Measurements from ENCODE around the gene TMEM258.

TMEM258 gene

GRCh38 chr11:61762798-61763197 is 29.6 kb downstream of the TMEM258 start:
- TF ChIP-seq SIN3A (IDR thresholded peaks at IDR 0.05; ENCODE audit: borderline replicate concordance, insufficient read depth, low read length) (no peak), FOXP2 (optimal IDR thresholded peaks at IDR 0.05; ENCODE audit: borderline replicate concordance, extremely low read depth, extremely low read length, insufficient read depth) (no peak), TAF1 (IDR thresholded peaks at IDR 0.05; ENCODE audit: borderline replicate concordance, insufficient read depth, low read length) (no peak), POLR2AphosphoS5 (IDR thresholded peaks at IDR 0.05; ENCODE audit: low read depth, low read length) (no peak)
- TF ChIP-seq, protein P1, sequence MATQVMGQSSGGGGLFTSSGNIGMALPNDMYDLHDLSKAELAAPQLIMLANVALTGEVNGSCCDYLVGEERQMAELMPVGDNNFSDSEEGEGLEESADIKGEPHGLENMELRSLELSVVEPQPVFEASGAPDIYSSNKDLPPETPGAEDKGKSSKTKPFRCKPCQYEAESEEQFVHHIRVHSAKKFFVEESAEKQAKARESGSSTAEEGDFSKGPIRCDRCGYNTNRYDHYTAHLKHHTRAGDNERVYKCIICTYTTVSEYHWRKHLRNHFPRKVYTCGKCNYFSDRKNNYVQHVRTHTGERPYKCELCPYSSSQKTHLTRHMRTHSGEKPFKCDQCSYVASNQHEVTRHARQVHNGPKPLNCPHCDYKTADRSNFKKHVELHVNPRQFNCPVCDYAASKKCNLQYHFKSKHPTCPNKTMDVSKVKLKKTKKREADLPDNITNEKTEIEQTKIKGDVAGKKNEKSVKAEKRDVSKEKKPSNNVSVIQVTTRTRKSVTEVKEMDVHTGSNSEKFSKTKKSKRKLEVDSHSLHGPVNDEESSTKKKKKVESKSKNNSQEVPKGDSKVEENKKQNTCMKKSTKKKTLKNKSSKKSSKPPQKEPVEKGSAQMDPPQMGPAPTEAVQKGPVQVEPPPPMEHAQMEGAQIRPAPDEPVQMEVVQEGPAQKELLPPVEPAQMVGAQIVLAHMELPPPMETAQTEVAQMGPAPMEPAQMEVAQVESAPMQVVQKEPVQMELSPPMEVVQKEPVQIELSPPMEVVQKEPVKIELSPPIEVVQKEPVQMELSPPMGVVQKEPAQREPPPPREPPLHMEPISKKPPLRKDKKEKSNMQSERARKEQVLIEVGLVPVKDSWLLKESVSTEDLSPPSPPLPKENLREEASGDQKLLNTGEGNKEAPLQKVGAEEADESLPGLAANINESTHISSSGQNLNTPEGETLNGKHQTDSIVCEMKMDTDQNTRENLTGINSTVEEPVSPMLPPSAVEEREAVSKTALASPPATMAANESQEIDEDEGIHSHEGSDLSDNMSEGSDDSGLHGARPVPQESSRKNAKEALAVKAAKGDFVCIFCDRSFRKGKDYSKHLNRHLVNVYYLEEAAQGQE (IDR thresholded peaks at IDR 0.05; ENCODE audit: insufficient read depth in 1 of 2, low read depth in 2 of 2, low read length in 2 of 2), result no peak

DNA sequence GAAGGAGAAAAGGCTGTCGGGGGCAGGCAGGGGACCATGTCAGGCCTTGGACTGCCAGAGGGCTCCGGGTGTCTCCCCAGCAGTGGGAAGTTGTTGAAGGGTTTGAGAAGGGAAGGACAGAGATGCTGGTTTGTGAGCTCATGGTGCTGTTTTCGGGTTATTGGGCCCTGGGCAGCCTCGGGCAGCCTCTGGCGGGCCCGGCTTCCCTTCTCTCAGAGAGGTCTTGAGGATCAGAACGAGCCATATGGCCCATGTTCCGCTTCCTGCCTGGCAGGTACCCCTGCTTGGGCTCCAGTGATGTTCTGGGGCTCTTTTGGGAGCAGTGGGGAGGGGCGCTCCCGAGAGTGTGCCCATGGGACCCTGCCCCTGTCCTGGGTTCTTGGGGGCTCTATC is 30.2 kb downstream of the TMEM258 start:
- TF ChIP-seq POLR2AphosphoS5 (IDR thresholded peaks at IDR 0.05; ENCODE audit: low read depth, low read length), result no peak
- TF ChIP-seq, protein P1 (IDR thresholded peaks at IDR 0.05; ENCODE audit: insufficient read depth in 1 of 2, low read depth in 2 of 2, low read length in 2 of 2), result no peak
- TF ChIP-seq SIN3A (IDR thresholded peaks at IDR 0.05; ENCODE audit: borderline replicate concordance, insufficient read depth, low read length), result no peak
- TF ChIP-seq TAF1 (IDR thresholded peaks at IDR 0.05; ENCODE audit: borderline replicate concordance, insufficient read depth, low read length), result no peak
- TF ChIP-seq FOXP2 (optimal IDR thresholded peaks at IDR 0.05; ENCODE audit: borderline replicate concordance, extremely low read depth, extremely low read length, insufficient read depth), result no peak

DNA sequence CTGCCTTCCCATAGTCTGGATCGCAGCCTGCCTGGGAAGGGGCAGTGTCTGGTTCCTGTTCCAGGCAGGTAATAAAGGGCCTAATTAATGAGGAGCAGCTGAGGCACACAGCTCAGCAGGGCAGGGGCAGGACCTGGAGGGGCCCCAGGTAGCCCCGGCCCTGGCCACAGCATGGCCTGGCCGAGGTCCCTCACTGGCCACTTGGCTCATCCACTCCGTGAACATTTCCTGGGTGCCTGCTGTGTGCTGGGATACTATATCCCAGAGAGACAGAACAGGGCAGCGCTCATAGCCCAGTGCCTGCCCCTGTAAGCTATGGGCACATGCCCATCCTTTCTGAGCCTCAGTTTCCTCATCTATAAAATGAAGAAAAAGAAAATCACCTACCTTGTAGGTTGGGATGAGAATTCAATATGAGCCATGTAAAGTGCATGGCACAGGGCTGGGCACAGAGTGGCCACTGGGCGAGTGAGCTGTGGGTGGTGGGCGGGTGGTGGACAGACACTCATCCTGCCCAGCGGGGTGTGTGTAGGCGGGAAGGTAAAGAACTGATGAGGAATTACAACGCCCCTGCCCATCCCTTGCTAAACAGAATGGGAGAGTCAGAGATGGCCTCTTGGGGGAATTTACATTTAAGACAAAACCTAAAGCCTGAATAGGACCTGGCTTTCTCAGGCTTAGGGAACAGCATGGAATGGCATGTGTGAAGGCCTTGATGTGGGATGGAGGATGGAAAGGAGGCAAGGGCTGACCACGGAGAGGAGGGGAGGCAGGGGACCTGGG is 30.8 kb downstream of the TMEM258 start:
- TF ChIP-seq TAF1 (IDR thresholded peaks at IDR 0.05; ENCODE audit: borderline replicate concordance, insufficient read depth, low read length) (no peak), SIN3A (IDR thresholded peaks at IDR 0.05; ENCODE audit: borderline replicate concordance, insufficient read depth, low read length) (no peak), FOXP2 (optimal IDR thresholded peaks at IDR 0.05; ENCODE audit: borderline replicate concordance, extremely low read depth, extremely low read length, insufficient read depth) (no peak), POLR2AphosphoS5 (IDR thresholded peaks at IDR 0.05; ENCODE audit: low read depth, low read length) (no peak)
- TF ChIP-seq, protein P1 (IDR thresholded peaks at IDR 0.05; ENCODE audit: insufficient read depth in 1 of 2, low read depth in 2 of 2, low read length in 2 of 2), result no peak

- no peak for TF ChIP-seq FOXP2 (optimal IDR thresholded peaks at IDR 0.05; ENCODE audit: borderline replicate concordance, extremely low read depth, extremely low read length, insufficient read depth)
- TF ChIP-seq POLR2AphosphoS5 (IDR thresholded peaks at IDR 0.05; ENCODE audit: low read depth, low read length), result no peak
- TF ChIP-seq SIN3A (IDR thresholded peaks at IDR 0.05; ENCODE audit: borderline replicate concordance, insufficient read depth, low read length), result no peak
- TF ChIP-seq, protein P1 (IDR thresholded peaks at IDR 0.05; ENCODE audit: insufficient read depth in 1 of 2, low read depth in 2 of 2, low read length in 2 of 2), result no peak
- no peak for TF ChIP-seq TAF1 (IDR thresholded peaks at IDR 0.05; ENCODE audit: borderline replicate concordance, insufficient read depth, low read length)
These were observed 31.5 kb downstream of the TMEM258 start for GRCh38 chr11:61760946-61761345.

Data from PFSK-1 (cell line).